Vagina (tissue), 2 donors: ENCODE results near the gene PPP3CB.

Experiments
- CTCF ChIP-seq, 3 experiments: fragments of 450-650 bp in 2 of 3; fragments of 200-600 bp in 1 of 3; sonication (generic) in 1 of 3; IDR thresholded peaks; one replicate each; pipeline ENCODE4 v1.5.1; 2017 to 2019; ENCODE audit warnings: antibody characterized with exemption in 3 of 3, mild to moderate bottlenecking in 2 of 3, moderate library complexity in 2 of 3
- POLR2AphosphoS5 ChIP-seq, 2 donors: sonication (generic); formaldehyde crosslinking; IDR thresholded peaks; one replicate each; pipeline ENCODE4 v1.9.0; 2017; ENCODE audit warnings: antibody characterized with exemption in 2 of 2, mild to moderate bottlenecking in 2 of 2, low read depth in 1 of 2; ENCODE audit not compliant: insufficient read depth in 1 of 2

GRCh38 chr10:73433538-73433867 lies 62.3 kb downstream of the PPP3CB start, which contains the start of gene MSS51:
- TF ChIP-seq CTCF (IDR thresholded peaks at IDR 0.05) (no peak), POLR2AphosphoS5 (IDR thresholded peaks at IDR 0.05; ENCODE audit: insufficient read depth in 1 of 2, low read depth in 1 of 2) (no peak)
